ENCODE measurements around the gene EPHA1. TPM values are rescaled to one million over a fixed set of nuclear protein-coding genes. Genes with fewer than 3 reads are reported as not detected.

EPHA1 gene
- total RNA-seq, 4 donors from 2014 or later, result 0.87 to 3.6 TPM; not detected in 2

DNA sequence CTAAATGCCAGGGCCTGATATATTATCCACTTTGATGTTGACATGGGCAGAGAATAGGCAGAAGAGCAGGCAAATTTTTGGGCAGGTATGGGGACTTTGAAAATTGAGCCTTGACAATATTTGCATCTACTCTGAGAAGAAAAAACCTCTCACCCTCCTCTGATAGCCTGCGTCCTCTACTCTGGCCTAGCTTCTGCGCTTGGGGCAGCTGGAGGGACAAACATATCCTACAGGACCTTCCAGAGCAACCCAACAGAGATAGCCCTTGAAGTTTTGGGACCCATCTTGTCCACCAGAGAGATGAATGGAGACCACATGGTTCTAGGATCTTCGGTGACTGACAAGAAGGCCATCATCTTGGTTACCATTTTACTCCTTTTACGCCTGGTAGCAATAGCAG, 34.5 kb upstream of the EPHA1 start, which contains the start of gene TAS2R60:
TSS of gene TAS2R60 (plus strand) at position 301 of the 400 bp plus-strand sequence. CDS start at position 301, 0 bp downstream.
- 88 to 98% methylated on average over 4 of the region's 4 CpGs for WGBS, 2 donors

DNA sequence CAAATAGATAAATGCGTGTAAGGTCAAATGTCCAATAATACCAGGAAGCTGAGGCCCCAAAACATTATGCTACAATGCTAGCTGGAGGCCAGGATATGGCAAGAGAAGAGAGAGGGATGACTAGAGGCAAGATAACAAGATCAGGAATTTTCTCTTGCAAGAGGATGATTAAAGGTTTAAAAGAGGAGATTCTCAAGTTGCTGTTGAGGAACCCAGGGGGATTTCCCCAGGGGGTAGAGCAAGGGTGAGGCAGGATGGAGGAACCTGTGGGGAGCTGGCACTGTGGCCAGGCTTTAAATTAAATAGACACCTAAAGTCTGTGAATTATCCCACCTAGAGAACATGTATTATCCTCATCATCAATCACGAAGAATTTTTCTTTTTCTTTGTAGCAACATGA, 31.2 kb upstream of the EPHA1 start:
- H3K4me3 ChIP-seq, result no peak overlapping the region
- H3K36me3 ChIP-seq, result no peaks in the 10 kb centered on the region
- 92% methylated on average over 2 of the region's 2 CpGs for WGBS, 2 donors
- no peak for DNase-seq (ENCODE audit: low spot score in 2 of 2)
- no peak overlapping the region for H3K27ac ChIP-seq
- H3K4me1 ChIP-seq, result no peaks in the 10 kb centered on the region
- H3K9me3 ChIP-seq, result no peaks in the 10 kb centered on the region
- H3K27me3 ChIP-seq, result no peaks in the 10 kb centered on the region
- TF ChIP-seq, protein P1, sequence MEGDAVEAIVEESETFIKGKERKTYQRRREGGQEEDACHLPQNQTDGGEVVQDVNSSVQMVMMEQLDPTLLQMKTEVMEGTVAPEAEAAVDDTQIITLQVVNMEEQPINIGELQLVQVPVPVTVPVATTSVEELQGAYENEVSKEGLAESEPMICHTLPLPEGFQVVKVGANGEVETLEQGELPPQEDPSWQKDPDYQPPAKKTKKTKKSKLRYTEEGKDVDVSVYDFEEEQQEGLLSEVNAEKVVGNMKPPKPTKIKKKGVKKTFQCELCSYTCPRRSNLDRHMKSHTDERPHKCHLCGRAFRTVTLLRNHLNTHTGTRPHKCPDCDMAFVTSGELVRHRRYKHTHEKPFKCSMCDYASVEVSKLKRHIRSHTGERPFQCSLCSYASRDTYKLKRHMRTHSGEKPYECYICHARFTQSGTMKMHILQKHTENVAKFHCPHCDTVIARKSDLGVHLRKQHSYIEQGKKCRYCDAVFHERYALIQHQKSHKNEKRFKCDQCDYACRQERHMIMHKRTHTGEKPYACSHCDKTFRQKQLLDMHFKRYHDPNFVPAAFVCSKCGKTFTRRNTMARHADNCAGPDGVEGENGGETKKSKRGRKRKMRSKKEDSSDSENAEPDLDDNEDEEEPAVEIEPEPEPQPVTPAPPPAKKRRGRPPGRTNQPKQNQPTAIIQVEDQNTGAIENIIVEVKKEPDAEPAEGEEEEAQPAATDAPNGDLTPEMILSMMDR (IDR thresholded peaks at IDR 0.05), result no peak
- TF ChIP-seq EP300 (IDR thresholded peaks at IDR 0.05) (no peak), POLR2A (IDR thresholded peaks at IDR 0.05) (no peak)

More for the DNA sequence above, 34.5 kb upstream of the EPHA1 start, which contains the start of gene TAS2R60:
- Histone ChIP-seq H3K36me3 (no peaks in the 10 kb centered on the region), H3K9me3 (no peaks in the 10 kb centered on the region), H3K27me3 (no peaks in the 10 kb centered on the region), H3K4me3 (no peak within 1 kb of the TSS), H3K27ac (no peak within 1 kb of the TSS), H3K4me1 (no peaks in the 10 kb centered on the region)
- TF ChIP-seq, protein P1 (IDR thresholded peaks at IDR 0.05), result no peak
- TF ChIP-seq EP300 (IDR thresholded peaks at IDR 0.05), result no peak
- no peak for TF ChIP-seq POLR2A (IDR thresholded peaks at IDR 0.05)
- DNase-seq (ENCODE audit: low spot score in 2 of 2), result no peak

DNA sequence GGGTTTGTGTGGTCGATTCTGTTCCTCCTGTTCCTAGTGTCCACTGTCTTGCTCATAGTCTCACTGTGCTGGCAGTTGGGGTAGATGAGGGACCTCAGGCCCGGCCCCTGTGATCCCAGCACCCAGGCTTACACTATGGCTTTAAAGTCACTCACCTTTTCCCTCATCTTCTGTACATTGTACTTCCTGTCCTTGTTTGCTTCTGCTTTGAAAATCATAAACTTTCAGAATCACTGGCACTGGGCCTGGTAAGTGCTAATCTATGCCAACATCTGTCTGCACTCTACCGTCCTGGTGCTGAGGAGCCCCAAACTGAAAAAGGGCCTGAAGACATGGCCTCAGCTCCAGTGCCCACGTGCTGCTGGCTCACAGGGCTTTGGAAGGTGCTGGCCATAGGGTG, 28.9 kb upstream of the EPHA1 start:
- TF ChIP-seq POLR2A (IDR thresholded peaks at IDR 0.05) (no peak), EP300 (IDR thresholded peaks at IDR 0.05) (no peak)

DNA sequence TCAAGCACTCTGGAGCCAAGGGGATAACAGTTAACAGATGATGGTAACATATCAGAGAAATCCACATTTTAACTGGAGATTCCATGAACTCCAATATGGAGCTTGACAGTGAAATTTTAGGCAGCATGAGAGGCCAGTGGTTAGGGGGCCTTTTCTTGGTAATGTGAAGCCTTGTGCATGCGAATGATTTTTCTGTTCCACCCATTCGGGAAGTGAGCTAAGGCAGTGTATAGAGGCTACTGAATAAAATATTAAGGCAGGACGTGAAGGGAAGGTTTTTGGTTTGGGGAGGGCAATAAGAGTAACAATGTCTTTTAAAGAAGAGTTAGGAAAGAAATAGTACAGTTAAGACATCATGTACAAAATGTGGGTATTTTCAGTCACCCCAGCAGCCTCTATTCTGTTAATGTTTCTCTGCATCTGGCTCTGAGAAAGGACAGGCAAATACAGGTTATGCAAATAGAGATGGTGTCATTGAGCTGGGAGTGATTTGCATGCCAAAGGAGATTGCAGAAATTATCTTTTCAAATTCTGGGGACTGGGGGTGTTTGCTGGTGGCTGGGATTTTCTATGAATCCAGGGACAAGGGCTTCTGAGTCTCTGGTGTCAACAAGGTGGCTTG, 27.8 kb upstream of the EPHA1 start:
- WGBS, 2 donors, result 83 to 84% methylated on average over 3 of the region's 3 CpGs
- Histone ChIP-seq H3K4me3 (no peak overlapping the region), H3K9me3 (no peaks in the 10 kb centered on the region), H3K27me3 (no peaks in the 10 kb centered on the region), H3K36me3 (no peaks in the 10 kb centered on the region), H3K27ac (no peak overlapping the region), H3K4me1 (no peaks in the 10 kb centered on the region)
- no peak for DNase-seq (ENCODE audit: low spot score in 2 of 2)
- TF ChIP-seq EP300 (IDR thresholded peaks at IDR 0.05) (no peak), POLR2A (IDR thresholded peaks at IDR 0.05) (no peak)
- TF ChIP-seq, protein P1 (IDR thresholded peaks at IDR 0.05), result no peak

More for the DNA sequence above, 28.9 kb upstream of the EPHA1 start:
- Histone ChIP-seq H3K9me3 (no peaks in the 10 kb centered on the region), H3K4me1 (no peaks in the 10 kb centered on the region), H3K27me3 (no peaks in the 10 kb centered on the region), H3K4me3 (no peak overlapping the region), H3K36me3 (no peaks in the 10 kb centered on the region), H3K27ac (no peak overlapping the region)
- WGBS, 2 donors, result 67 to 71% methylated on average over 4 of the region's 4 CpGs
- DNase-seq (ENCODE audit: low spot score in 2 of 2), result no peak

DNA sequence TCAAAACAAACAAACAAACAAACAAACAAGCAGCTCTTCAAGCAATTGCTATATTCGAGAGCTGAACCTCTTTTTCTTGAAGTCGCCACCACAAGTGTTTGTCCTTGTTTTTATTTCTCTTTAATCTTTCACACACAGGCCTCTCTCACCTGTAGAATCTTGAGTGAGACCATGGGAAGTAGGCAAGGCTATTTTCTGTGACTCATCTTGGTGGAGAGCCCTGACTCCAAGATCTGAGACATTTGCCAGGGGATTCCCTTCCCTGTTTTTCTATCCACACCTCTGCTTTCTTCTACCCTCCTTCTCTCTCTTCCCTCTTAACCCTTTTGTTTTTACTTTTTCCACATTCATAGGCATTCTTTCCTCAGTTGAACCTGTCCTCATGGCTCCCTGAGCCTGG, 26.6 kb upstream of the EPHA1 start:
- no peak for TF ChIP-seq EP300 (IDR thresholded peaks at IDR 0.05)
- no peak for TF ChIP-seq POLR2A (IDR thresholded peaks at IDR 0.05)
- TF ChIP-seq, protein P1 (IDR thresholded peaks at IDR 0.05), result no peak
- H3K36me3 ChIP-seq, result no peaks in the 10 kb centered on the region
- 93 to 97% methylated on average over 2 of the region's 2 CpGs for WGBS, 2 donors
- H3K27ac ChIP-seq, result no peak overlapping the region
- no peaks in the 10 kb centered on the region for H3K27me3 ChIP-seq
- no peaks in the 10 kb centered on the region for H3K4me1 ChIP-seq
- no peak overlapping the region for H3K4me3 ChIP-seq
- no peak for DNase-seq (ENCODE audit: low spot score in 2 of 2)
- H3K9me3 ChIP-seq, result no peaks in the 10 kb centered on the region

Measured in tibial nerve (tissue), 4 donors.